ENCODE measurements around the gene ICA1.

Gene ICA1

GRCh38 chr7:8112685-8113084 is 149.3 kb downstream of the ICA1 start:
- no peak overlapping the region for H3K4me3 ChIP-seq (ENCODE audit: low read length)
- no peaks in the 10 kb centered on the region for H3K79me2 ChIP-seq (ENCODE audit: control insufficient read depth, low read length)
- peaks cover 4% of the 10 kb centered on the region; the same call in 1 of the 2 replicates for H3K9me3 ChIP-seq (ENCODE audit: control insufficient read depth, insufficient read depth, low read length)
- TF ChIP-seq EZH2phosphoT487 (IDR thresholded peaks at IDR 0.05; ENCODE audit: borderline replicate concordance, low read length) (no peak), CTCF (IDR thresholded peaks at IDR 0.05; ENCODE audit: low read depth, low read length, poor library complexity, severe bottlenecking) (no peak)
- H3K27ac ChIP-seq (ENCODE audit: low read depth, low read length) = no peak overlapping the region
- peaks cover 3% of the 10 kb centered on the region; the same call in 1 of the 2 replicates for H3F3A ChIP-seq (ENCODE audit: control insufficient read depth, insufficient read depth)
- H3K4me1 ChIP-seq (ENCODE audit: control insufficient read depth, low read length) = peaks cover 30% of the 10 kb centered on the region
- H3K9me2 ChIP-seq (replicated peaks; ENCODE audit: control insufficient read depth, low read length) = no peaks in the 10 kb centered on the region
- H3K36me3 ChIP-seq (ENCODE audit: control insufficient read depth, low read length) = 0 out of 2 replicates have a peak, but pooled peaks cover 4% of the 10 kb centered on the region
- H3K27me3 ChIP-seq (ENCODE audit: control insufficient read depth, low read length) = no peaks in the 10 kb centered on the region
- no peak overlapping the region for H3K4me2 ChIP-seq (ENCODE audit: low read length)
- no peaks in the 10 kb centered on the region for H4K20me1 ChIP-seq (ENCODE audit: control insufficient read depth, insufficient read depth, low read depth, low read length)

- H3K9me2 ChIP-seq (replicated peaks; ENCODE audit: control insufficient read depth, low read length) = no peaks in the 10 kb centered on the region
- no peak overlapping the region for H3K4me2 ChIP-seq (ENCODE audit: low read length)
- peaks cover 28% of the 10 kb centered on the region for H3K4me1 ChIP-seq (ENCODE audit: control insufficient read depth, low read length)
- no peaks in the 10 kb centered on the region for H3K27me3 ChIP-seq (ENCODE audit: control insufficient read depth, low read length)
- H3K4me3 ChIP-seq (ENCODE audit: low read length) = no peak overlapping the region
- H3K79me2 ChIP-seq (ENCODE audit: control insufficient read depth, low read length) = no peaks in the 10 kb centered on the region
- H3K9me3 ChIP-seq (ENCODE audit: control insufficient read depth, insufficient read depth, low read length) = peaks cover 4% of the 10 kb centered on the region; the same call in 1 of the 2 replicates
- no peaks in the 10 kb centered on the region for H4K20me1 ChIP-seq (ENCODE audit: control insufficient read depth, insufficient read depth, low read depth, low read length)
- no peak for TF ChIP-seq EZH2phosphoT487 (IDR thresholded peaks at IDR 0.05; ENCODE audit: borderline replicate concordance, low read length)
- no peak for TF ChIP-seq CTCF (IDR thresholded peaks at IDR 0.05; ENCODE audit: low read depth, low read length, poor library complexity, severe bottlenecking)
- 0 out of 2 replicates have a peak, but pooled peaks cover 4% of the 10 kb centered on the region for H3K36me3 ChIP-seq (ENCODE audit: control insufficient read depth, low read length)
- peaks cover 3% of the 10 kb centered on the region; the same call in 1 of the 2 replicates for H3F3A ChIP-seq (ENCODE audit: control insufficient read depth, insufficient read depth)
- no peak overlapping the region for H3K27ac ChIP-seq (ENCODE audit: low read depth, low read length)
Measured at GRCh38 chr7:8111282-8111960, 150.5 kb downstream of the ICA1 start.

- H3F3A ChIP-seq (ENCODE audit: control insufficient read depth, insufficient read depth) = no peaks in the 10 kb centered on the region
- H3K27ac ChIP-seq (ENCODE audit: low read depth, low read length) = no peak overlapping the region
- peaks cover 8% of the 10 kb centered on the region for H3K4me1 ChIP-seq (ENCODE audit: control insufficient read depth, low read length)
- TF ChIP-seq CTCF (IDR thresholded peaks at IDR 0.05; ENCODE audit: low read depth, low read length, poor library complexity, severe bottlenecking) (no peak), EZH2phosphoT487 (IDR thresholded peaks at IDR 0.05; ENCODE audit: borderline replicate concordance, low read length) (no peak)
- H3K4me3 ChIP-seq (ENCODE audit: low read length) = no peak overlapping the region
- H3K36me3 ChIP-seq (ENCODE audit: control insufficient read depth, low read length) = no peaks in the 10 kb centered on the region
- no peaks in the 10 kb centered on the region for H3K9me3 ChIP-seq (ENCODE audit: control insufficient read depth, insufficient read depth, low read length)
- H3K4me2 ChIP-seq (ENCODE audit: low read length) = no peak overlapping the region
- H3K27me3 ChIP-seq (ENCODE audit: control insufficient read depth, low read length) = no peaks in the 10 kb centered on the region
- no peaks in the 10 kb centered on the region for H3K9me2 ChIP-seq (replicated peaks; ENCODE audit: control insufficient read depth, low read length)
- no peaks in the 10 kb centered on the region for H3K79me2 ChIP-seq (ENCODE audit: control insufficient read depth, low read length)
- H4K20me1 ChIP-seq (ENCODE audit: control insufficient read depth, insufficient read depth, low read depth, low read length) = no peaks in the 10 kb centered on the region
Measured at GRCh38 chr7:8109196-8110022, 152.6 kb downstream of the ICA1 start.

Measured in DOHH2 (cell line).